Bronchial epithelial cell (primary cell): ENCODE results near the gene WDR70. TPM values are rescaled to one million over a fixed set of nuclear protein-coding genes. Genes with fewer than 3 reads are reported as not detected.
"Not testable (repeated sequence)": the region's sequence is repeated elsewhere in the genome, so short reads cannot be mapped to it uniquely, and the experiment has no call there.

ENCODE experiments used
- DNase-seq: peaks from one replicate; pipeline ENCODE4 v3.0.0-alpha.2; 2010; ENCODE audit warnings: low read depth
- FAIRE-seq: peaks from 2 replicates; lab custom pipeline; 2011; peaks lifted over from hg19 to GRCh38; lab: Jason Lieb, UNC
- H3K27me3 ChIP-seq: 2 replicates; pipeline ENCODE4 v1.5.1; 2011; ENCODE audit warnings: low read length; ENCODE audit not compliant: control insufficient read depth, insufficient read depth
- H3K36me3 ChIP-seq: 2 replicates; pipeline ENCODE4 v1.5.1; 2011; ENCODE audit warnings: low read length; ENCODE audit not compliant: control insufficient read depth, insufficient read depth
- H3K4me3 ChIP-seq: 2 replicates; pipeline ENCODE4 v1.5.1; 2011; ENCODE audit warnings: mild to moderate bottlenecking, low read depth, low read length, control low read depth
- total RNA-seq: library from RNA; depleted of rRNA; stranded (reverse); fragments of >200 nt; gene quantifications from 2 replicates; pipeline ENCODE4 v1.2.1, GENCODE V29; 2014
- TF ChIP-seq, protein P1 (sequence below): IDR thresholded peaks from 2 replicates; pipeline ENCODE4 v1.5.1; 2011; ENCODE audit warnings: mild to moderate bottlenecking, moderate library complexity, low read length, control low read depth, inconsistent platforms; ENCODE audit not compliant: insufficient read depth, severe bottlenecking

The WDR70 gene
- total RNA-seq, 1 donor from 2014 or later = 17.9 TPM

DNA sequence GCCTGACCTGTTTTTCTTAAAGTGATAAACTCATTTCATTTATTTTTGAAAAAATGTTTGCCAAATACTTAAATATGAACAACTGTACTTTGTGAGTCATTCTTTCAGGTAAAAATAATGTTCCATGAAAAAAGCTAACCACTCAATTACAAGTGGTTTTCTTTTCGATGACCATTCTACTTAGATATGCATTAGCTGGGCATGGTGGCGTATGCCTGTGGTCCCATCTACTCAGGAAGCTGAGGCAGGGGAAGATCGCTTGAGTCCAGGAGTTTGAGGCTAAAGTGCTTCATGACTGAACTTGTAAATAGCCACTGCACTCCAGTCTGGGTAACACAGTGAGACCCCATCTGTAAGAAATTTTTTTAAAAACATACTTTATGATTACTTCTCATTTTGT, 4.0 kb upstream of the WDR70 start:
- Histone ChIP-seq H3K27me3 (no peaks in the 10 kb centered on the region), H3K4me3 (no peak overlapping the region), H3K36me3 (no peaks in the 10 kb centered on the region)
- TF ChIP-seq, protein P1, sequence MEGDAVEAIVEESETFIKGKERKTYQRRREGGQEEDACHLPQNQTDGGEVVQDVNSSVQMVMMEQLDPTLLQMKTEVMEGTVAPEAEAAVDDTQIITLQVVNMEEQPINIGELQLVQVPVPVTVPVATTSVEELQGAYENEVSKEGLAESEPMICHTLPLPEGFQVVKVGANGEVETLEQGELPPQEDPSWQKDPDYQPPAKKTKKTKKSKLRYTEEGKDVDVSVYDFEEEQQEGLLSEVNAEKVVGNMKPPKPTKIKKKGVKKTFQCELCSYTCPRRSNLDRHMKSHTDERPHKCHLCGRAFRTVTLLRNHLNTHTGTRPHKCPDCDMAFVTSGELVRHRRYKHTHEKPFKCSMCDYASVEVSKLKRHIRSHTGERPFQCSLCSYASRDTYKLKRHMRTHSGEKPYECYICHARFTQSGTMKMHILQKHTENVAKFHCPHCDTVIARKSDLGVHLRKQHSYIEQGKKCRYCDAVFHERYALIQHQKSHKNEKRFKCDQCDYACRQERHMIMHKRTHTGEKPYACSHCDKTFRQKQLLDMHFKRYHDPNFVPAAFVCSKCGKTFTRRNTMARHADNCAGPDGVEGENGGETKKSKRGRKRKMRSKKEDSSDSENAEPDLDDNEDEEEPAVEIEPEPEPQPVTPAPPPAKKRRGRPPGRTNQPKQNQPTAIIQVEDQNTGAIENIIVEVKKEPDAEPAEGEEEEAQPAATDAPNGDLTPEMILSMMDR = no peak
- FAIRE-seq = no peak
- no peak for DNase-seq

DNA sequence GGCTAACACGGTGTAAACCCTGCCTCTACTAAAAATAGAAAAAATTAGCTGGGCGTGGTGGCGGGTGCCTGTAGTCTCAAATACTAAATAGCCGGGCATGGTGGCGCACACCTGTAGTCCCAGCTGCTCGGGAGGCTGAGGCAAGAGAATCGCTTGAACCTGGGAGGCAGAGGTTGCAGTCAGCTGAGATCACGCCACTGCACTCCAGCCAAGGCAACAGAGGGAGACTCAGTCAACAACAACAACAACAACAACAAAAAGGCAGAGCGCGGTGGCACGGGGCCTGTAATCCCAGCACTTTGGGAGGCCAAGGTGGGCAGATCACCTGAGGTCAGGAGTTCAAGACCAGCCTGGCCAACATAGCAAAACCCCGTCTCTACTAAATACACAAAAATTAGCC, 1.1 kb upstream of the WDR70 start:
- not testable (repeated sequence) for H3K4me3 ChIP-seq, DNase-seq, H3K27me3 ChIP-seq, H3K36me3 ChIP-seq, FAIRE-seq

DNA sequence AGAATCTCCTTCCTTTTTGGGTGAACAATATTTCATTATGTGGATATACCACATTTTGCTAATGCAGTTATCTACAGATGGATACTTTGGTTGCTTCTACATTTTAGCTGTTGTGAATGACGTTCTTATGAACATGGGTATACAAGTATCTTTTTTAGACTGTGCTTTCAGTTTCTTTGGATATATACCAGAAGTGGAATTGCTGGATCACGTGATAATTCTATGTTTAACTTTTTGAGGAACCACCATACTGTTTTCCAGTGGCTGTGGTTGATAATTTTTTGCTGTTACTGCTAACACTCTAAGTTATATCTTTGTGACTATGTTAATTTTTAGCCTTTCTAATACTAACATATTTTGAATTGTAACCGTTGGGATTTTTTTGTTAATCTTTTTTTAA, 12.5 kb downstream of the WDR70 start:
- Histone ChIP-seq H3K36me3 (peaks cover 6% of the 10 kb centered on the region), H3K4me3 (no peak overlapping the region), H3K27me3 (no peaks in the 10 kb centered on the region)
- TF ChIP-seq, protein P1 = no peak
- no peak for DNase-seq
- no peak for FAIRE-seq

DNA sequence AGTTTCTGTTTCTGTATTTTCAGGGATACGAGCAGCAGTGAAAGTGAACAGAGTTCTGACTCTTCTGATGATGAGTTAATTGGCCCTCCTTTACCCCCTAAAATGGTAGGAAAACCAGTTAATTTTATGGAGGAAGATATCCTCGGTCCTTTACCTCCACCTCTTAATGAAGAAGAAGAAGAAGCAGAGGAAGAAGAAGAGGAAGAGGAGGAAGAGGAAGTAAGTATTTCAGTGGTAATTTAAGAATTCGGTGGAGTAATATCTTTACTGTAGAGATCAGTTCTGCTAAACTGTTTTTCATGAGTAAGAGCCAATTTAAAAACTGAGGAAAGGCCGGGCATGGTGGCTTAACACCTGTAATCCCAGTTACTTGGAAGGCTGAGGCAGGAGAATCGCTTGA, 17.2 kb downstream of the WDR70 start:
- no peak for FAIRE-seq
- DNase-seq = no peak
- TF ChIP-seq, protein P1 = no peak
- no peaks in the 10 kb centered on the region for H3K27me3 ChIP-seq
- H3K36me3 ChIP-seq = peaks cover 6% of the 10 kb centered on the region
- no peak overlapping the region for H3K4me3 ChIP-seq

DNA sequence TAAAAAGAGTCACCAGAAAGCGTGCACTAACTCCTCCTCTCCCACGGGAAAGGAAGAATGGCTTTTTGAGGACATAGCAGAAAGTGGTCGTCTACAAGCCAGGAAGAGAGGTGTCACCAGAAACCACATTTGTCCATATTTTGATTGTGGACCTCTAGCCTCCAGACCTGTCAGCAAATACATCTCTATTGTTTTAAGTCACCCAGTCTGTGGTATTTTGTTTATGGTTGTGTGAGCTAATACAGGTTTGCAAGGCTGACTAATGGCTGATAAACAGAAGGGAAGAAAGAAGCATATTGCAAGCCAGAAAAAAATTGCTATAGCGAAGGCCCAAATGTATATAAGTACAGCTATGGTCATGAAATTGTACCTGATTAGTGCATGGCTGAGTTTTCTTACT, 21.4 kb downstream of the WDR70 start:
- Histone ChIP-seq H3K36me3 (peaks cover 5% of the 10 kb centered on the region), H3K27me3 (no peaks in the 10 kb centered on the region), H3K4me3 (no peak overlapping the region)
- TF ChIP-seq, protein P1 = no peak
- FAIRE-seq (no peak), DNase-seq (no peak)

DNA sequence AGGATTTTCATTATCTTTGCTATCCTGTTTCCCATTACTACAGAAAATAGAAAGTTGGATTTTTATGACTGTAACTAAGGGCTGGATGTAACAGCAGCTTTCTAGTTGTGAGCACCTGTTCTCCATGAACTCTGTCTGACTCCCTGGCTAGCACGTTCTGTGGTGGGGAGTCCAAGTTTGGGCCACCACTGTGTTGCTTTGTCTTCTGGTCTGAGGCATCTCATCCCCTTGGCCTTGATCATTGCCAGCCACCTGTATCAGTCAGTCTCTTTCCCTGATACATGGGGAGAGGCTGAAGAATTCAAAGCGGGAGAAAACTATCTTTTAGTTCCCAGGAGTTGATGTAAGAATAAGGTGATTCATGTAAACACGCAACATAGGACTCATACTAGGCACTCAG, 33.4 kb downstream of the WDR70 start:
- FAIRE-seq = no peak
- Histone ChIP-seq H3K4me3 (no peak overlapping the region), H3K27me3 (no peaks in the 10 kb centered on the region), H3K36me3 (no peaks in the 10 kb centered on the region)
- DNase-seq = no peak
- TF ChIP-seq, protein P1 = no peak

DNA sequence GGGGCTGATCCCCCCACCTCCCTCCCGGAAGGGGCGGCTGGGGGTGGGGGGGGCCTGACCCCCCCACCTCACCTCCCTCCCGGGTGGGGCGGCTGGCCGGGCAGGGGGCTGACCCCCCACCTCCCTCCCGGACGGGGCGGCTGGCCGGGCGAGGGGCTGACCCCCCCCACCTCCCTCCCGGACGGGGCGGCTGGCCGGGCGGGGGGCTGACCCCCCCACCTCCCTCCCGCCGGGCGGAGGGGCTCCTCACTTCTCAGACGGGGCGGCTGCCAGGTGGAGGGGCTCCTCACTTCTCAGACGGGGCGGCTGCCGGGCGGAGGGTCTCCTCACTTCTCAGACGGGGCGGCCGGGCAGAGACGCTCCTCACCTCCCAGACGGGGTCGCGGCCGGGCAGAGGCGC, 36.3 kb downstream of the WDR70 start:
- not testable (repeated sequence) for H3K27me3 ChIP-seq, H3K4me3 ChIP-seq, FAIRE-seq, H3K36me3 ChIP-seq, DNase-seq
